Epidermal melanocyte (primary cell): ENCODE data around the gene OR5K3.

Source experiments
- DNase-seq: peaks from one replicate; pipeline ENCODE4 v3.0.0; 2011; ENCODE audit warnings: low spot score; ENCODE audit not compliant: insufficient read length

The OR5K3 gene

DNA sequence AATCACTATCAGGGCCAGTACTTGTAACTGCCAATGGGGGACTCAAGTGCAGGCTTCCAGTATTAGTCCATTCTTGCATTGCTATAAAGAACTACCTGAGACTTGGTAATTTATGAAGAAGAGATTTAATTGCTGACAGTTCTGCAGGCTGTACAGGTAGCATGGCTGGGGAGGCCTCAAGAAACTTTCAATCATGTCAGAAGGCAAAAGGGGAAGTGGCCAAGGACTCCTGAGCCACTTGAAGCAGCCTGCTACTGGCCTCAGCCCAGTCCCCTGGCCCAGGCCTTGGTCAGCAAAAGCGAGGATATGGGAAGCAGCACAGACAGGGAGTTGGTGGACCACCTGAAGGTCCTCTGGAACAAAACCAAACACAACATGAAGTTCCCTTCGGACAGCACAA is 43.3 kb downstream of the OR5K3 start:
- no peak for DNase-seq

DNA sequence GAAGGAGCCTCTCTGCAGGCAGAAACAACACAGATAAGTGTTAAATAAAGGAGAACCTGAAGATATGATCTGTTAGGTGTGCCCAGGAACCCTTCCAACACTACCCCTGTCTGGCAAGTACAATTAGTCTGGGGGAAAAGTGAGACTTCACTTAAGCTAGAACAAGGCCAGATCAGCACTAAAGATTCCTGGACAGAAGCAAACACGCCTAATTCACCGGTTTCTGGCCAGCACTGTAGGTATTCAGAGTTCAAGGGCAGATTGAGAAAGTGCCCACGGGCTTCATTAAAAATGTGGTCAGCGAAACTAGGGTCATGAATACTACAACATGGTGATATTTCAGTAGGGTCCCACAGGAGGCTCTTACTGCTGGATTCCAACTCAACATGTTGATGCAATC is 43.9 kb downstream of the OR5K3 start:
- no peak for DNase-seq

DNA sequence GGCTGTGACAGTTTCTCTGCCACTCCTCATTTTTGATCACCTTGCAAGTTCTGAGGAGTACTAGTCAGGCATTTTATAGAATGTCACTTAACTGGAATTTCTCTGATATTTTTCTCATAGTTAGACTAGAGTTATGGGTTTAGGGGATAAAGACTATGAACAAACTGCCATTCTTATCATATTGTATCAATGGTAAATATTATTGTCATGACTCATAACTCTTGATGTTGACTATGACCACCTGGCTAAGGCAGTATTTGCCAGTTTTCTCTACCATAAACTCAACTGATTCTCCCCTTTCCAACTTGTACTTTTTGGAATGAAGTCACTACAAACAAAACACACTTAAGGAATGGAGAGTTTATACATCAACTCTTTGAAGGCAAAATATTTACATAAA is 49.8 kb downstream of the OR5K3 start:
- DNase-seq, result no peak
